GM10266 (cell line): ENCODE measurements around the gene PRKACA.

ENCODE experiments used
- DNase-seq: peaks from one replicate; pipeline ENCODE4 v3.0.0; 2012; ENCODE audit errors: extremely low spot score
- TF ChIP-seq, protein P1 (sequence below): IDR thresholded peaks from 2 replicates; pipeline ENCODE4 v1.5.1; 2012; ENCODE audit warnings: mild to moderate bottlenecking, low read depth; ENCODE audit not compliant: control insufficient read depth, insufficient read depth; ENCODE audit errors: missing control alignments

The PRKACA gene

DNA sequence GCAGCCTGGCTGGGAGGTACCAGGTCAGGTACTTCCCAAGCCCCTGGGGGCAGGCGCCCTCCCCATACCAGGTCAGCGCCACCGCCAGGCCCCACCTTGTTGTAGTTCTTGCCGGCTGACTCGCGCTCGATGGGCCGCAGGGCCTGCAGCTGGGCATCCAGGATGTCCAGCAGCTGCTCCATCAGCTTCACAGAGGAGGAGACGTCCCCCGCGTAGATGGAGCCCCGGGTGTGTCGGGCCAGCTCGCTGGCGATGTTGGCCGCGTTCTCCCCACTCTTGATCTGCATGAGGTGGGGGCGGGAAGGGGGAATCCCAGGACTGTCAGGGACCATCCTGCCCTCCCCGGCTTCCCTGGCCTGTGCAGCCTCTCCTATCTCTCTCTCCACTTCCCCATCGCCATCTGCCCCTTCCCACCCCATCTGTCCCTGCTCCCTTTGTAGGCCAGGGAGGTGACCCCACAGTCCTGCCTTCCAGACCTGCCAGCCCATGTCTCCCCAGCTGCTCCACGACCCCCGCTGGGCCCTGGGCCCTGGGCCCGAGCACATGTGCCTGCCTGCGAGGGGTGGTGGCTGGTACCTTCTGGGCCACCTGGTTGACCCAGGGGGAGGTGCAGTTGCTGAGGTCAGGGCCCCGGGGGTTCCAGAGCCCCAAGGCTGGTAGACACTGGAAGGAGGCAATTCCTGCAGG, 42.6 kb upstream of the PRKACA start:
- DNase-seq = no peak
- TF ChIP-seq, protein P1, sequence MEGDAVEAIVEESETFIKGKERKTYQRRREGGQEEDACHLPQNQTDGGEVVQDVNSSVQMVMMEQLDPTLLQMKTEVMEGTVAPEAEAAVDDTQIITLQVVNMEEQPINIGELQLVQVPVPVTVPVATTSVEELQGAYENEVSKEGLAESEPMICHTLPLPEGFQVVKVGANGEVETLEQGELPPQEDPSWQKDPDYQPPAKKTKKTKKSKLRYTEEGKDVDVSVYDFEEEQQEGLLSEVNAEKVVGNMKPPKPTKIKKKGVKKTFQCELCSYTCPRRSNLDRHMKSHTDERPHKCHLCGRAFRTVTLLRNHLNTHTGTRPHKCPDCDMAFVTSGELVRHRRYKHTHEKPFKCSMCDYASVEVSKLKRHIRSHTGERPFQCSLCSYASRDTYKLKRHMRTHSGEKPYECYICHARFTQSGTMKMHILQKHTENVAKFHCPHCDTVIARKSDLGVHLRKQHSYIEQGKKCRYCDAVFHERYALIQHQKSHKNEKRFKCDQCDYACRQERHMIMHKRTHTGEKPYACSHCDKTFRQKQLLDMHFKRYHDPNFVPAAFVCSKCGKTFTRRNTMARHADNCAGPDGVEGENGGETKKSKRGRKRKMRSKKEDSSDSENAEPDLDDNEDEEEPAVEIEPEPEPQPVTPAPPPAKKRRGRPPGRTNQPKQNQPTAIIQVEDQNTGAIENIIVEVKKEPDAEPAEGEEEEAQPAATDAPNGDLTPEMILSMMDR = no peak

DNA sequence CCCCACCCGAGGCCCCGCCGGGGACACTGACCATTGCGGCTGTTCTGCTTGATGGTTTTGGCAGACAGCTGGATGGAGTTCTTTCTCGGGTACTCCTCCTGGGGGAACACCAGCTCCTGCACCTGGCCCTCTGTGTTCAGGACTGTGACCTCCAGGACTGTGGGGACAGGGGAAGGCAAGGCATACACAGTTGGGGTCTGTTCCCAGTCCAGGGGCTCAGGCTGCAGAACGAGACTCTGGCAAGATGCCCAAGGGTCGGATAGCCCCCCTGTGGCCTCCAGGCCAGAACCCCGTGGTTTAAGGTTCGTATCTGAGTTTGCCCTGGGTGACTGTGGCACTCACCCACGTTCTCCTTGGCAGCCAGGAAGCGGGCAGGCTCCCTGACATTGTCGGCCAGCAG, 41.5 kb upstream of the PRKACA start:
- TF ChIP-seq, protein P1 = no peak
- no peak for DNase-seq

DNA sequence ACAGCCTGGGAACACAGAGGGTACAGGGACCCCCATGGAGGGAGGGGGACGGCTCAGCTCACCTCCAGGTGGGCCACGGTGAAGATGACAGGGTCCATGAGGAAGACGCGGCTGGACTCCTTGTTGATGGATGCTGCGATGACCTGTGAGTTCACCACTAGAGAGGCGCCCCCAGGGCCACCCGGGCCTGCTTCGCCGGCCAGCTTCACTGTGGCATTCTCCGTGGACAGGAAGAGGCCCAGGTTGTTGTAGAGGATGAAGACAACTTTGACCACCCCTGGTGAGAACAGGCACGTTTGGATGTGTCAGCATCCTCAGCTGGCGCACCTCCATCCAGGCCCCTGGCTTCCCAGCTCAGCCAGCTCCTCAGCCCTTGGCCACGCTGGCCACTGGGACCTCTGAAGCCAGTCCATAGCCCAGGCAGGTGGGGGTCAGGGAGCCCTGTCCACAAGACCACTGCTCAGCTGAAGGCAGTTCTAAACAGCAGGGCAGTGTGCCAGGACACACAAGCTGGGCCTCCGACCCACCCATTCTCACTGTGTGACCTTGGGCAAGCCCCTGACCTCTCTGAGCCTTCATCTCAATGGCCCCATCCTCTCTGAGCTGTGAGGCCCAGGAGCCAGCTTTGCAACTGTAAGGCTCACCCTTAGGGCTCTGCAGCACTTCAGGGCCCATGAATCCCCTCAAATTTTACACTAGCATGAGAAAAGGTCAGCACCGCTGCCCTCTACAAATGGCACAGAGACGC, 40.9 kb upstream of the PRKACA start:
- TF ChIP-seq, protein P1 = no peak
- no peak for DNase-seq

DNA sequence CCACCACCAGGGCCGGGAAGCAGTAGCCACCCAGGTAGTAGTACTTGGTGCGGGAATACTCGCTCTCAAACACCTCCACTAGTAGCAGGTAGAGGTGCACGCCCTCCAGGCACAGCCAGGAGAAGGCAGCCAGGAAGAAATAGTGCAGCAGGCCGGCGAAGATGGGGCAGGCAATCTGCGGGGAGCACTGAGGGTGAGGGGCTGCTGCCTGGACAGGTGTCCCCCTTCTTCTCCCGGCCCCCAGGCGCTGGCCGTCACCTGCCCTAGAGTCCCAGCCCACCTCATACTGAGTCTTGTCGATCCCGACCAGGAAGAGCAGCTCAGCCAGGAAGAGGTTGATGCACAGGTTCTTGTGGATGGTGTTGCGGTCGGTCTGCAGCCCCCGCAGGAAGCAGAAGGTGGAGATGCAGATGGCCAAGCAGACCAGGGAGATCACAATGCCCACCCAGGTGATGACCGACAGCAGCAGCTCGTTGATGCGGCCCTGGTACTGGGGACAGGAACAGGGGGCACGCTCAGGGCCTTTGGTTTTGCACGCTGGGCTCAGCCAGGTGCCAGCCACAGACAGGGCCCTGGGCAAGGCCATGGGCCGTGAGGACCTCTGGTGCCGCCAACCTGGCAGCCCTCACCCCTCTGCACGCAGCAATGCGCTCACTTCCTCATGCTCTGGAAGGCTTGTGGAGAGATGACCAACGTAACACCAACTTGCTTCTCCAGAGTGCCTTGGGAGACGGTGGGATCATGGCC, 39.6 kb upstream of the PRKACA start:
- TF ChIP-seq, protein P1 = no peak
- no peak for DNase-seq

DNA sequence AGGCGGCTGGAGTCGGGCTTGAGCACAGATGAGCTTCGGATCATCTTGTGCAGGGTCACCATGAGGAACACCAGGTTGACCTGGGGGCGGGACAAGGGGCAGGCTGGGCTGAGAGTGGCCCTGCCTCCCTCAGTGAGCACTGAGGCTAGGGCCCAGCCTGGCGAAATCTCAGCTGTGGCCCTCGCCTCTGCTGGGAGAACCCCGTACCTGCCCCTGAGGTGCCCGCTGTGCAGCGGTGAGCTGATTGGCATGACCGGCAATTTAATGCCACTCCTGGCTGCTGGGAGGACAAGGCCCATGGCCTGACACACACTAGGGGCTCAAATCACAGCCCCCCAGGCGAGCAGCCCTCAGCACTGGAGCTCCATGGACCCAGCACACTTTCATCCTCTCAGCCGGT, 38.6 kb upstream of the PRKACA start:
- TF ChIP-seq, protein P1 = no peak
- DNase-seq = no peak

DNA sequence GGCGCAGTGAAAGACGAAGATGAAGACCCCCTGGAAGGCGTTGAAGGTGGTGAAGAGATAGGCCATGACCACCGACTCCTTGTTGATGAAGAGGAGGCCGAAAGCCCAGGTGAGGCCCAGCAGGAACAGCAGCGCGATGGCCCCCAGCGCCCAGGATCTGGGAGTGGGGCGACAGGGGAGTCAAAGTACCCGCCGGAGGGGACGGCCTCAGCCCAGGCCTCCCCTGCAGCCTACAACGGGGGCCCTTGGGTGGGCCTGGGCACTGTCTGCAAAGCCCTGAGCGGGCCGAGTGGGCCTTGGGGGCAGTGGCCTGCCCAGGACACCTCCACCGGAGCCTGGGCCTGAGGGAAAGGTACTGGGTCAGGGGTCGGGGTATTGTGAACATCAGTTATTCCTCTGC, 37.8 kb upstream of the PRKACA start:
- TF ChIP-seq, protein P1 = no peak

More for the DNA sequence above, 37.8 kb upstream of the PRKACA start:
- DNase-seq = no peak
